ENCODE results near the gene KIAA0930. TPM values are rescaled to one million over a fixed set of nuclear protein-coding genes. Genes with fewer than 3 reads are reported as not detected.
A peak's percentile ranks its signal among the peaks of the same experiment; 100 is the strongest.

The KIAA0930 gene
- total RNA-seq, 2 donors from 2014 or later, result 54.1 to 55.2 TPM

- Mint-ChIP-seq H3K27me3 (no peaks in the 10 kb centered on the region), H3K9me3 (no peaks in the 10 kb centered on the region), H3K4me3 (no peak overlapping the region), H3K4me1 (ENCODE audit: low read depth in 2 of 2) (peaks cover 0 to 13% of the 10 kb centered on the region in 2 donors), H3K27ac (peak overlapping the region in 1 of 2 donors; percentile 48), H3K36me3 (no peaks in the 10 kb centered on the region)
- DNase-seq (ENCODE audit: low spot score), result peak; percentile 42
- no peak for ATAC-seq
Observed at GRCh38 chr22:45210577-45210976, 30.1 kb downstream of the KIAA0930 start.

- H3K27me3 Mint-ChIP-seq, result no peaks in the 10 kb centered on the region
- H3K9me3 Mint-ChIP-seq, result no peaks in the 10 kb centered on the region
- DNase-seq (ENCODE audit: low spot score), result peak; percentile 16
- ATAC-seq, result no peak
- H3K27ac Mint-ChIP-seq, result peak overlapping the region in 1 of 2 donors; percentile 48
- H3K4me1 Mint-ChIP-seq (ENCODE audit: low read depth in 2 of 2), result peaks cover 0 to 11% of the 10 kb centered on the region in 2 donors
- H3K36me3 Mint-ChIP-seq, result no peaks in the 10 kb centered on the region
- H3K4me3 Mint-ChIP-seq, result no peak overlapping the region
Observed at GRCh38 chr22:45210174-45210573, 30.5 kb downstream of the KIAA0930 start.

GRCh38 chr22:45208993-45209838 lies 31.5 kb downstream of the KIAA0930 start:
- Mint-ChIP-seq H3K4me3 (no peak overlapping the region), H3K27me3 (no peaks in the 10 kb centered on the region), H3K36me3 (no peaks in the 10 kb centered on the region), H3K27ac (peak overlapping the region in 1 of 2 donors; percentile 48), H3K9me3 (no peaks in the 10 kb centered on the region), H3K4me1 (ENCODE audit: low read depth in 2 of 2) (peaks cover 0 to 10% of the 10 kb centered on the region in 2 donors)
- peak in 1 of 2 donors; percentile 28 for ATAC-seq
- peak; percentile 50 for DNase-seq (ENCODE audit: low spot score)

GRCh38 chr22:45208696-45208992 lies 32.0 kb downstream of the KIAA0930 start:
- Mint-ChIP-seq H3K4me3 (no peak overlapping the region), H3K27ac (no peak overlapping the region), H3K9me3 (no peaks in the 10 kb centered on the region), H3K36me3 (no peaks in the 10 kb centered on the region), H3K4me1 (ENCODE audit: low read depth in 2 of 2) (peaks cover 0 to 8% of the 10 kb centered on the region in 2 donors), H3K27me3 (no peaks in the 10 kb centered on the region)
- DNase-seq (ENCODE audit: low spot score) (no peak), ATAC-seq (no peak)

GRCh38 chr22:45207981-45208664 lies 32.6 kb downstream of the KIAA0930 start:
- H3K4me1 Mint-ChIP-seq (ENCODE audit: low read depth in 2 of 2), result peaks cover 0 to 8% of the 10 kb centered on the region in 2 donors
- no peak overlapping the region for H3K27ac Mint-ChIP-seq
- H3K9me3 Mint-ChIP-seq, result no peaks in the 10 kb centered on the region
- H3K27me3 Mint-ChIP-seq, result no peaks in the 10 kb centered on the region
- ATAC-seq (peak in 1 of 2 donors; percentile 34), DNase-seq (ENCODE audit: low spot score) (peak; percentile 31)
- H3K36me3 Mint-ChIP-seq, result no peaks in the 10 kb centered on the region
- no peak overlapping the region for H3K4me3 Mint-ChIP-seq

- Mint-ChIP-seq H3K4me3 (no peak overlapping the region), H3K27ac (no peak overlapping the region), H3K9me3 (no peaks in the 10 kb centered on the region), H3K27me3 (no peaks in the 10 kb centered on the region), H3K4me1 (ENCODE audit: low read depth in 2 of 2) (peaks cover 0 to 8% of the 10 kb centered on the region in 2 donors), H3K36me3 (no peaks in the 10 kb centered on the region)
- ATAC-seq, result no peak
- peak; percentile 31 for DNase-seq (ENCODE audit: low spot score)
Observed at GRCh38 chr22:45207533-45207932, 33.2 kb downstream of the KIAA0930 start.

GRCh38 chr22:45206233-45206632 lies 34.5 kb downstream of the KIAA0930 start:
- no peak overlapping the region for H3K27ac Mint-ChIP-seq
- peaks cover 0 to 8% of the 10 kb centered on the region in 2 donors for H3K4me1 Mint-ChIP-seq (ENCODE audit: low read depth in 2 of 2)
- no peak for DNase-seq (ENCODE audit: low spot score)
- H3K27me3 Mint-ChIP-seq, result no peaks in the 10 kb centered on the region
- no peaks in the 10 kb centered on the region for H3K9me3 Mint-ChIP-seq
- no peak for ATAC-seq
- no peak overlapping the region for H3K4me3 Mint-ChIP-seq
- H3K36me3 Mint-ChIP-seq, result no peaks in the 10 kb centered on the region

- H3K9me3 Mint-ChIP-seq, result no peaks in the 10 kb centered on the region
- H3K36me3 Mint-ChIP-seq, result no peaks in the 10 kb centered on the region
- no peak overlapping the region for H3K27ac Mint-ChIP-seq
- H3K4me1 Mint-ChIP-seq (ENCODE audit: low read depth in 2 of 2), result peaks cover 0 to 11% of the 10 kb centered on the region in 2 donors
- H3K4me3 Mint-ChIP-seq, result no peak overlapping the region
- H3K27me3 Mint-ChIP-seq, result no peaks in the 10 kb centered on the region
- no peak for DNase-seq (ENCODE audit: low spot score)
- no peak for ATAC-seq
Observed at GRCh38 chr22:45205276-45205925, 35.3 kb downstream of the KIAA0930 start.

GRCh38 chr22:45204819-45205218 lies 35.9 kb downstream of the KIAA0930 start:
- no peak overlapping the region for H3K27ac Mint-ChIP-seq
- no peak overlapping the region for H3K4me3 Mint-ChIP-seq
- H3K4me1 Mint-ChIP-seq (ENCODE audit: low read depth in 2 of 2), result peaks cover 0 to 9% of the 10 kb centered on the region in 2 donors
- no peak for DNase-seq (ENCODE audit: low spot score)
- no peak for ATAC-seq
- no peaks in the 10 kb centered on the region for H3K27me3 Mint-ChIP-seq
- no peaks in the 10 kb centered on the region for H3K9me3 Mint-ChIP-seq
- no peaks in the 10 kb centered on the region for H3K36me3 Mint-ChIP-seq

- Mint-ChIP-seq H3K9me3 (no peaks in the 10 kb centered on the region), H3K27ac (no peak overlapping the region), H3K4me3 (no peak overlapping the region), H3K4me1 (ENCODE audit: low read depth in 2 of 2) (peaks cover 0 to 8% of the 10 kb centered on the region in 2 donors), H3K27me3 (no peaks in the 10 kb centered on the region), H3K36me3 (no peaks in the 10 kb centered on the region)
- ATAC-seq, result no peak
- DNase-seq (ENCODE audit: low spot score), result no peak
Observed at GRCh38 chr22:45204241-45204640, 36.5 kb downstream of the KIAA0930 start.

GRCh38 chr22:45203150-45203951 lies 37.3 kb downstream of the KIAA0930 start:
- no peaks in the 10 kb centered on the region for H3K27me3 Mint-ChIP-seq
- no peak for ATAC-seq
- H3K4me3 Mint-ChIP-seq, result no peak overlapping the region
- no peaks in the 10 kb centered on the region for H3K36me3 Mint-ChIP-seq
- no peaks in the 10 kb centered on the region for H3K9me3 Mint-ChIP-seq
- H3K27ac Mint-ChIP-seq, result no peak overlapping the region
- peaks cover 0 to 5% of the 10 kb centered on the region in 2 donors for H3K4me1 Mint-ChIP-seq (ENCODE audit: low read depth in 2 of 2)
- DNase-seq (ENCODE audit: low spot score), result no peak

GRCh38 chr22:45202333-45203149 lies 38.2 kb downstream of the KIAA0930 start:
- Mint-ChIP-seq H3K4me1 (ENCODE audit: low read depth in 2 of 2) (peaks cover 0 to 5% of the 10 kb centered on the region in 2 donors), H3K27ac (no peak overlapping the region), H3K9me3 (no peaks in the 10 kb centered on the region), H3K36me3 (no peaks in the 10 kb centered on the region), H3K4me3 (no peak overlapping the region), H3K27me3 (no peaks in the 10 kb centered on the region)
- DNase-seq (ENCODE audit: low spot score) (no peak), ATAC-seq (no peak)

Measured in natural killer cell treated with Interleukin-12 subunit alpha and Interleukin-12 subunit beta and Interleukin-15 and Interleukin-18, amount 100 ng/mL, for 72 hours (primary cell).